ENCODE results near the gene BAG3.

- TF ChIP-seq POLR2AphosphoS5 (IDR thresholded peaks at IDR 0.05) (peak in 2 of 4 donors; percentile 7 to 62), POLR2A (IDR thresholded peaks at IDR 0.05) (no peak)
Measured at GRCh38 chr10:119725828-119726675, 74.9 kb downstream of the BAG3 start, which contains the start of gene INPP5F.
